PC-3 (cell line): ENCODE data around the gene TDRD1. TPM values are rescaled to one million over a fixed set of nuclear protein-coding genes. Genes with fewer than 3 reads are reported as not detected.

Source experiments
- ATAC-seq: fragments of 200-7000 bp; cut with Tn5 transposase; 2 replicates; pipeline ENCODE4 v1.9.1; 2020; ENCODE audit warnings: mild to moderate bottlenecking, moderate library complexity
- BruUV-seq: library from RNA; stranded (reverse); fragments of 400-500 nt; replicated peaks from 2 replicates; lab custom pipeline; 2021; lab: Mats Ljungman, UMichigan
- CTCF ChIA-PET: fragments of 300-600 bp; sonication (Branson Sonifier 250); formaldehyde crosslinking; loops from one replicate; lab custom pipeline; 2022; ENCODE audit warnings: antibody characterized with exemption; lab: Charles Lee
- POLR2A ChIA-PET: fragments of 300-600 bp; sonication (Branson Sonifier 250); formaldehyde crosslinking; loops from one replicate; lab custom pipeline; 2022; ENCODE audit warnings: antibody characterized with exemption; ENCODE audit not compliant: unreplicated experiment; lab: Charles Lee
- DNase-seq: peaks from one replicate; pipeline ENCODE4 v3.0.0-alpha.2; 2015
- H2AFZ ChIP-seq: fragments of 300-600 bp; sonication (generic); 2 replicates; pipeline ENCODE4 v1.6.0; 2016; ENCODE audit warnings: antibody characterized with exemption, low read length
- H3F3A ChIP-seq: fragments of 300-600 bp; sonication (generic); one replicate; pipeline ENCODE4 v1.6.0; 2017; ENCODE audit warnings: antibody characterized with exemption, low read length, control low read depth, mild to moderate bottlenecking; ENCODE audit not compliant: unreplicated experiment
- H3K27ac ChIP-seq: fragments of 300-600 bp; sonication (generic); 2 replicates; pipeline ENCODE4 v1.5.1; 2016; ENCODE audit warnings: mild to moderate bottlenecking, low read length
- H3K27me3 ChIP-seq: fragments of 300-600 bp; sonication (generic); 2 replicates; pipeline ENCODE4 v1.6.1; 2016; ENCODE audit warnings: low read length, mixed read lengths
- H3K36me3 ChIP-seq: fragments of 300-600 bp; sonication (generic); 2 replicates; pipeline ENCODE4 v1.6.1; 2016; ENCODE audit warnings: low read depth, mixed run types, low read length, mixed read lengths
- H3K4me1 ChIP-seq: fragments of 300-600 bp; sonication (generic); 2 replicates; pipeline ENCODE4 v1.5.1; 2016; ENCODE audit warnings: low read length; ENCODE audit not compliant: insufficient read depth
- H3K4me2 ChIP-seq: fragments of 300-600 bp; sonication (generic); 2 replicates; pipeline ENCODE4 v1.6.0; 2016; ENCODE audit warnings: low read length
- H3K4me3 ChIP-seq: fragments of 300-600 bp; sonication (generic); 2 replicates; pipeline ENCODE4 v1.5.1; 2016; ENCODE audit warnings: mild to moderate bottlenecking, low read length, mixed read lengths
- H3K79me2 ChIP-seq: fragments of 300-600 bp; sonication (generic); 2 replicates; pipeline ENCODE4 v1.6.1; 2017; ENCODE audit warnings: low read length, mixed read lengths
- H3K9ac ChIP-seq: fragments of 300-600 bp; sonication (generic); 2 replicates; pipeline ENCODE4 v1.6.0; 2016; ENCODE audit warnings: mild to moderate bottlenecking, low read length
- H3K9me2 ChIP-seq: fragments of 300-600 bp; sonication (generic); replicated peaks from 2 replicates; pipeline ENCODE4 v1.6.1; 2016; ENCODE audit warnings: mixed run types, low read length, mixed read lengths
- H3K9me3 ChIP-seq: fragments of 300-600 bp; sonication (generic); 2 replicates; pipeline ENCODE4 v1.6.1; 2016; ENCODE audit warnings: low read length, mixed read lengths
- H4K20me1 ChIP-seq: fragments of 300-600 bp; sonication (generic); 2 replicates; pipeline ENCODE4 v1.6.1; 2016; ENCODE audit warnings: low read length, mixed read lengths
- CTCF ChIP-seq: fragments of 300-600 bp; sonication (generic); conservative IDR thresholded peaks from 2 replicates; pipeline ENCODE4 v1.5.1; 2017; ENCODE audit warnings: antibody characterized with exemption, low read depth, mild to moderate bottlenecking, low read length
- EZH2 ChIP-seq: fragments of 300-600 bp; sonication (generic); IDR thresholded peaks from one replicate; pipeline ENCODE4 v1.6.1; 2017; ENCODE audit warnings: antibody characterized with exemption, mild to moderate bottlenecking, low read length; ENCODE audit not compliant: unreplicated experiment
- EZH2phosphoT487 ChIP-seq: fragments of 300-600 bp; sonication (generic); IDR thresholded peaks from 2 replicates; pipeline ENCODE4 v1.6.1; 2018; ENCODE audit warnings: mild to moderate bottlenecking, antibody characterized with exemption, low read length, borderline replicate concordance
- intact Hi-C: fragments of 100-400 bp; cut with micrococcal nuclease; formaldehyde crosslinking; loops from 2 replicates; pipeline ENCODE4 v1.9.0; 2023
- total RNA-seq: library from RNA; depleted of rRNA; stranded (reverse); fragments of >200 nt; gene quantifications from 2 replicates; pipeline ENCODE4 v1.2.3, GENCODE V29; 2014

The TDRD1 gene
- total RNA-seq, 1 experiment from 2014 or later = not detected

GRCh38 chr10:114173921-114174694 lies 5.0 kb upstream of the TDRD1 start, which contains the start of gene CCDC186:
Gene CCDC186 (minus strand): TSS chr10:114174203. CDS start chr10:114163268, 10,935 bp downstream.
- no TSS peak for BruUV-seq
- POLR2A ChIA-PET = interaction anchor here (0.5 kb wide), 1 partner anchor 1992 kb away, joined by 6 read pairs; no protein-coding TSS in a partner anchor
- TF ChIP-seq EZH2 (no peak), EZH2phosphoT487 (no peak), CTCF (no peak)
- ATAC-seq (peak; percentile 98), DNase-seq (peak; percentile 91)
- Histone ChIP-seq H3K4me1 (peaks cover 11% of the 10 kb centered on the region; the same call in 1 of the 2 replicates), H3F3A (no peaks in the 10 kb centered on the region), H3K27ac (peak within 1 kb of the TSS; percentile 58), H3K27me3 (no peaks in the 10 kb centered on the region), H3K9ac (peak within 1 kb of the TSS; percentile 88), H4K20me1 (peaks cover 11% of the 10 kb centered on the region; the same call in 1 of the 2 replicates), H3K4me3 (peak within 1 kb of the TSS; percentile 98), H3K9me2 (no peaks in the 10 kb centered on the region), H3K4me2 (peak within 1 kb of the TSS; percentile 96), H3K79me2 (peaks cover 48% of the 10 kb centered on the region), H2AFZ (peak within 1 kb of the TSS; percentile 93), H3K9me3 (no peaks in the 10 kb centered on the region), H3K36me3 (peaks cover 9% of the 10 kb centered on the region)
- intact Hi-C loops = no loop called here
- CTCF ChIA-PET = interaction anchor here (0.6 kb wide), 1 partner anchor 375 kb away, joined by 3 read pairs; no protein-coding TSS in a partner anchor

GRCh38 chr10:114174695-114175188 lies 4.4 kb upstream of the TDRD1 start:
- POLR2A ChIA-PET = interaction anchor here (0.5 kb wide), 1 partner anchor 1993 kb away, joined by 6 read pairs; no protein-coding TSS in a partner anchor
- CTCF ChIA-PET = interaction anchor here (0.6 kb wide), 1 partner anchor 374 kb away, joined by 3 read pairs; no protein-coding TSS in a partner anchor
- Histone ChIP-seq H3K4me3 (peak overlapping the region; percentile 98), H3K27me3 (no peaks in the 10 kb centered on the region), H3K36me3 (peaks cover 5% of the 10 kb centered on the region; the same call in 1 of the 2 replicates), H3K9me2 (no peaks in the 10 kb centered on the region), H3K4me2 (peak overlapping the region; percentile 96), H3K9ac (no peak overlapping the region), H3K9me3 (no peaks in the 10 kb centered on the region), H3K27ac (peak overlapping the region; percentile 58), H3K4me1 (peaks cover 11% of the 10 kb centered on the region; the same call in 1 of the 2 replicates), H2AFZ (peak overlapping the region; percentile 93), H3K79me2 (peaks cover 43% of the 10 kb centered on the region), H4K20me1 (peaks cover 11% of the 10 kb centered on the region; the same call in 1 of the 2 replicates), H3F3A (no peaks in the 10 kb centered on the region)
- DNase-seq = no peak
- ATAC-seq = peak; percentile 39
- intact Hi-C loops = no loop called here
- TF ChIP-seq CTCF (no peak), EZH2phosphoT487 (no peak), EZH2 (no peak)
- BruUV-seq = no TSS peak
